ENCODE results near the gene IWS1.
"Not testable (repeated sequence)": the region's sequence is repeated elsewhere in the genome, so short reads cannot be mapped to it uniquely, and the experiment has no call there.

Gene IWS1

DNA sequence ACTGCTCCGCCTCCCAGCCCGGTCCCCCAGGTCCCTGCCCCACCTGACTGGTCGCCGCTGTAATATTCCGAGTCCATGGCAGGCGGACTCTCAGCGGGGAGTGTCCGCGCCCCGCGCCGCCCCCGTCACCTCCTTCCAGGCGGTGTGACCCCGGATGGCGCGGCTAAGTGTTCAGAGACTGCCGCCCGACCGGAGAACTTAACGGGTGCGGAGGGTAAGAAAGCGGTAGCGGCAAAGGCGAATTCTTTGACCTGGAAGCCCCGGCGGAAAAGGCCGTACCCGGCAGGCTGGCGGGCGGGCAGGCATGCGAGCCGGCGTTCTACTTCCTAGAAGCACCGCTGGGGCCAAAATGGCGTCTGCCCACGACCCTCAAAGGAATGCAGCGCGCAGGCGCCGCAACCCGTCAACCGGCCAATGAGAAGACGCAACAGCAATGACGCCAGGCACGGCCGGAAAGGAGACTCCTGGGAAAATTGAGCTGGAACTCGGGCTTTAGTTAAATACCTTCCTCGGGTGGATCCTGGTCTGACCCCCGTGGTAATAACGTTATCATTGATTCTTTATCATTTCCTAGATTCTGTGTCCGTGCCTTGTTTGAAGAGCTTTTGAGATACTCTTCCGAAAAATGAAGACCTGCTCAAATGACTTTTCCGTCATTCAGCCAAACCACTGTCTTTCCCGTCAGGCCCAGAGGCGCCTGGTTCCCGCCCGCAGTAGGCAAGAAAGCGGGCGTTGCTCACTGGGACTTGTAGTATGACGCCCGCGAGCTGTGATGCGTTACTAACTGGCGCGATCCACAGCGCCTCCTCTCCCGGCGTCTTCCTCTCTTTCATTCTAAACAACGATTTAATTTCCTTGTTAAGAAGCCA lies at the start of gene IWS1:
TSS of gene IWS1 (minus strand) at position 358 of the 869 bp plus-strand sequence. CDS start at position 77, 281 bp downstream.
- peak; percentile 99 for DNase-seq

DNA sequence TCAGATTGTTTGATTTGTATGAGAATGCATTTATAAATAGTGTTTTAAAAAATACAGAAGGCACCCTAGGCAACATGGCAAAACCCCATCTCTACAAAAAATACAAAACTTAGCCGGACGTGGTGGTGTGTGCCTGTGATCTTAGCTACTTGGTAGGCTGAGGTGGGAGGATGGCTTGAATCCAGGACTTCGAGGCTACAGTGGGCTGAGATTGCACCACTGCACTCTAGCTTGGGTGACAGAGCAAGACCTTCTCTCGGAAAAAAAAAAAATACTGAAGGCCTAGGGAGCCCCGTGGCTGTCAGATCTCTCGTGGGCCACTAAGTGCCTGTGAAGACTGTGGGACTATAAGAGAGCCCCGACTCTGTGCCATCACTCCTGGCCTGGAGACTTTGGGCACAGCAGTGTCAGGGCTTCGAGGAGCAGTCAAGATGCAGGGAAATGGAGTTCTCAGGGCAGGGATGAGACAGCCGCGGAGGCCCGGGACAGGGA lies 49.7 kb upstream of the IWS1 start:
- DNase-seq, result no peak

DNA sequence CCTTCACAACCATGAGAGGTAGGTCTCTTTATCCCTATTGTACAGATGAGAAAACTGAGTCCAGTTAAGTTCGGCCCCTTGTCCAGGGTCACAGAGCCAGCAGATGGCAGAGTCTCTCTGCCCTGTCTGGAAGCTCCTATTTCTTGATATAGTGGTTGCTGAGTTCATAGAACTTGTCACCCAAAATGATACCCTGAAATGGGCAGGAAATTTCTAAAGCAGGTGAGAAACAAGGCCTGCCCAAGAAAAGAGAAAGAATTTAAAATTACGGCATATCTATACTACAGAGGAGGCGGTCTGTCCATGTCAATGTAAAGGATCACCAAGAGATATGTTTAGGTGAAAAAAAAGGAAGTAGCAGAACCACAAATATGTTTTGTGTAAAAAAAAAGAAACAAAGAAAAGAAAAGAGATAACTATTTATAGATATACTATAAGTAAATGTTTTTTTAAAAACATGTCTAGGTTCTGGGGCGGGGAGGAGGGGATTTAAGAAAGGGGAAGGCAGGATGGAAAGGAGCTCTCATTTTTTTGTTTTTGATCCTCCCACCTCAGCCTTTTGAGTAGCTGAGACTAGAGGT lies 49.0 kb upstream of the IWS1 start:
- peak; percentile 60 for DNase-seq

- DNase-seq, result no peak
These were observed 48.4 kb upstream of the IWS1 start for GRCh38 chr2:127574656-127575055.

DNA sequence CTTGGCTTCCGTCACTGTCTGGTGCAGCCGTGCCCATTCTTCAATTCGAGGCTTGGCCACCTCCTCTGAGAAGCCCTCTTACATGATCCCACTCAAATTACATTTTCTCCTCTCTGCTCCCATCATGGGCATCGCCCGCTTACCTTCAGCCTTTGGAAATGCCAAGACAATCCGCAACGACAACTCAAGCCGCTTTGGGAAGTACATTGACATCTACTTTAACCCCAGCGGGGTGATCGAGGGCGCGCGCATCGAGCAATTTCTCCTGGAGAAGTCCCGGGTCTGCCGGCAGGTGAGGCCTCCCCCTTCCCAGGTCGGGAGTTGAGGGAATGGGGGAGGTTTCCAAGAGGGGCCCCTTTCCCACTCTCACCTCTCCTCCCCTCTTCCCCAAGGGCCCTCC lies 47.5 kb upstream of the IWS1 start:
- no peak for DNase-seq

- no peak for DNase-seq
These were observed 47.0 kb upstream of the IWS1 start for GRCh38 chr2:127573298-127573697.

DNA sequence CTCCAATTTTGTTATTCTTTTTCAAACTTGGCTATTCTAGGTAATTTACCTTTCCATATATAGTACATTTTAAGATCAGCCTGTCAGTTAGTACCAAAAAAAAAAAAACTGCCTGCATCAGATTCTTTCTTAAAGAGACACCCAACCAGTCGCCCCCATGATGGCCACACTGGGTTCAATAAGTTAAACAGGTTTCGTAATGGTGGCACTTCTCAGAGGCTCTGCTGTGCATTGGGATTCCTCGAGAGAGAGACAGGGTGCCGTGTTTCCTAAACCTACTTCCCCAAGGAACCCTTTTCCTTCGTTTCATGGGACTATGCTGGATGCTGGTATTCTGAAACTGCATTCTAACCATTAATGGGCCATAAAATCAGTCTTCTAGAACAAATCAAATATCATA lies 46.6 kb upstream of the IWS1 start:
- DNase-seq, result no peak

GRCh38 chr2:127572352-127572751 lies 46.1 kb upstream of the IWS1 start:
- DNase-seq, result not testable (repeated sequence)

DNA sequence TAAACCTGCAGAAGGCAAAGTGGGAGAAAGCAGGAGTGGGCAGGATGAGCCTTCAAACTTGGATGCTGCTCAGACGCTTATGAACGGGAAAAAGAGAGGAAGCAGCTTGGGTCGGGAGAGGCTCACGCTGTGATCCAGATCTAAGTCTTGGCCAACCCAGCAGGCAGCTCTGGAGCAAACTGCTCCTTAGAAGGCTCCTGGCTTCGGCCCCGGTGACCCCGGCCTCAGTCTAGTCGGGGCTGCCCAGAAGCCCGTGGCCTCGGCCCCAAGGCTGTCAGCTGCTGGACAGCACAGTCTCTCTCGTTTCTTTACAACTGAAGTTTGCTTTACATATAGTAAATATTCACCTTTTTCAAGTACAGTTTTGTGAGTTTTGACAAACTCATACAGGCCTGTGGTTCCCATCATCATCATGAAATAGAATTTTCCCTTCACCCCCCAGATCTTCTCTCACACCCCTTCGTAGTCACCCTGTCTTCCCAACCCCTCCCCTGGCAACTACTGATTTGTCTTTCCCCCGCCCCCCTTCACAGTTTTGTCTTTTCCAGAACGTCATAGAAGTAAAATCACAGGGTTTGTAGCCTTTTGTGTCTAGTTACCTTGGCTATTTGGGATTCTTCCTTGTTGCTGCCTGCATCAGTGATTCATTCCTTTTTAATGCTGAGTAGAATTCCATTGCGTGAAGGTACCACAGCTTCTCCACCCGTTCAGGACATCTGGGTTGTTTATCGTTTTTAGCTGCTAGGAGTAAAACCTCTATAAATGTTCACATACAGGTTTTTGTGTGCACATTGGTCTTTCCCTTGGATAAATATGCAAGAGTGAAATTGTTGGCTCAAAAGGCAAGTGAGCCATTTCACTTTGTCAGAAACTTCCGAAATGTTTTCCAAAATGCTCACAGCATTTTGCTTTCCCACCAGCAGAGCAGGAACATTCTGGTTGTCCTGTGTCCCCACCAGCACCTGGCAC lies 44.3 kb upstream of the IWS1 start:
- DNase-seq, result no peak

DNA sequence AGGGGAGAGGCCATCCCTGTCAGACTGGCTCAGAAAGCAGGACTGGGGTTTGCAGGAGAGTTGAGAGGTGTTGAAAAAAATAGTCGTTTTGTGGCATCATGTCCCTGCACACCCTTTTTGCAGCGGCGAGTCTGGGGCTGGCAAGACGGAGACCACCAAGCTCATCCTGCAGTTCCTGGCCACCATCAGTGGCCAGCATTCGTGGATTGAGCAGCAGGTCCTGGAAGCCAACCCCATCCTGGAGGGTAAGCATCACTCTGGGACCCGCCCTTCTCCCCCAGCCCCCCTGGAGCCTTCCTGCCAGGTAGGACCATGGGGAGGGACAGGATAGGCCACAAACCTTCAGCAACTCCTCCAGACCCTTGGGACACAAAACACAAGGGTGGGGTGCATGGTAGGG lies 43.4 kb upstream of the IWS1 start:
- no peak for DNase-seq

- no peak for DNase-seq
These were observed 41.8 kb upstream of the IWS1 start for GRCh38 chr2:127568128-127568527.

- DNase-seq, result no peak
These were observed 41.1 kb upstream of the IWS1 start for GRCh38 chr2:127567351-127567854.

DNA sequence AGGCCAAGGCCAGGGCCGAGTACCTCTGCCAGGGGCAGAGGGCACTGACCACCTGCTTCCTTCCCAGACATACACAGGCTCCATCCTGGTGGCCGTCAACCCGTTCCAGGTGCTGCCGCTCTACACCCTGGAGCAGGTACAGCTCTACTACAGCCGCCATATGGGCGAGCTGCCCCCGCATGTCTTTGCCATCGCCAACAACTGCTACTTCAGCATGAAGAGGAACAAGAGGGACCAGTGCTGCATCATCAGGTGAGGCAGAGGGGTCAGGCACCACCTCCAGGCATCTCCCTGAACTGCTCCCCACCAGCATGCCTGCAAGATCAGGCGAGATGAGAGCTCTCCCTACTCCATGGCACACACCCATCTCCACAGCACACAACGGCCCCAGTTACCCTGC lies 40.3 kb upstream of the IWS1 start:
- no peak for DNase-seq

GRCh38 chr2:127566139-127566417 lies 39.8 kb upstream of the IWS1 start:
- DNase-seq, result no peak

GRCh38 chr2:127565261-127566138 lies 39.2 kb upstream of the IWS1 start:
- no peak for DNase-seq

DNA sequence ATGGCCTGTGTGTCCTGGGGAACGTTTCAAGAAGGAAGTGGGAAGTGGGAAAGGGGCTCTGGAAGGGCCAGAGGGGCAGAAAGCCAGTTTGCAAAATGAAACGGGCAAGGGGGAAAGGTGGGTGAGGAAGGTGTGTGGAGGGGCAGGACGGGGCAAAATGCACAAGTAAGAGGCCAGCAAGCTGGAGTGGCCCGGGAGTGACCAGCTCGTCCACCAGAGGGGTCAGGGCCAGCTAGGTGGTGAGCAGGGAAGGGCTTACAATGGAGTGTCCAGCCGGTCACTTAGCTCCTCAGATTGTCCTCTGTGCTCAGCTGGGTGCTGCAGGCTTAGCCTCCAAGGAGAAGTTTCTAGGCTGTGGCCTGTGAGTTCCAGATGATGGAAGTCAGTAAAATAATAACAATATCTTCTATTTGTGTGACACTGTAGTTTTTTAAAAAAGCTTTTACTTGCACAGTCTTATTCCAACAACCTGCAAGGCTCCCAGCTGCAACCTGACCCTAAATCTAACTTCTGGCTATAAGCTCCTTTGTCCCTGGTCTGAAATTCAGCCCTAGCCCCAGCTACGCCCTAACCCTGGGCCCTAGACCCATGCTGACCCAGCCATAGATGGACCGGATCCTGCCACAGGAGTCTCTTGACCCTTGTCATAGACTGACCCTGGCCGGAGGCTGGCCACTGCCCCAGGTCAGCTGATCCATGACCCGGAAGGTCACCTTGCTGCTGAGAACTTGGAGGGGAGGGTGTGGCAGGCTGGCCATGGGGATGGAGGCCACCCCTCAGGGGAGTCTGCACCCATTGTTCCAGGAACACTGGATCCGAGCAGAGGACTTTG lies 38.4 kb upstream of the IWS1 start:
- no peak for DNase-seq

DNA sequence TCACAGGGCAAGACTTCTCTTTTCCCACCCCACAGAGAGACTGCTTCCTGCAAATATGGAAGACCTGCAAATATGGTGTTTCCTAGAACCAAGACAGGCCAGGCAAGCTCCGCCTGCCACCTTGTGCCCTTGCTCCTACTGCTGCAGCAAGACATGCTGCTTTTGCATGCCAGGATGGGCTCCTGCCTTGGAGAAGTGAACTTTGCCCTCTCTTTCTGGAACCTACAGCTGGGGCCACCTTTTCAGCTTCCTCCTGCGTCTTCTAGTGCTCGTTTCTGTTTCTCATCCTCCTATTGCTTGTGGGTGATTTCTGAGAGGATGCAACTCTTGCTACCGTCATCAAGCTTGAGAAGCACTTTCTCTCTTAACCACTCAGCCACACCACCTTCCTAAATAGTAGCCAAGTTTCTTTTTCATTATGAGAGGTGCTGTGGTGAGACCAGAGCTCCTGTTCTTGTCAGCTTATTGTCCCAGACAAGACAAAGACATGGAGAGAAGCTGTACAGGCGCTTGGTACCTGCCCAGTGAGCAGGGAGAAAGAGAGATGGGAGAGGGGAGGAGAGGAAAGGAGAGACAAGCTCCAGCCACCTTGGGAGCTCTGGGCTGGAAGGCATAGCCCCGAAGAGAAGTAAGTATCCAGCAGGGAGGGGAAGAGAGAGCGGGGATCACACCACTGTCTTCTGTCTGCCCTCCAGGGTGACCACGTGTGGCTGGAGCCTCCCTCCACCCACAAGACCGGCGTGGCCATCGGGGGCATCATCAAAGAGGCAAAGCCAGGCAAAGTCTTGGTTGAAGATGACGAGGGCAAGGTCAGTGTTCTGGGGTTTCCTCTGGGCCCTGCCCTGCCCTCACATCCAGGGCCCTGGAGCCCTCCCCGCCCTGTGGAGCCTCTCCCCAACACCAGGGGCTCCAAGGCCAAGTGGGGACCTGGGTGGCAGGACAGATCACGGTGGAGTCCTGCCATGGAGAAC lies 37.5 kb upstream of the IWS1 start:
- DNase-seq, result no peak

GRCh38 chr2:127562936-127563335 lies 36.6 kb upstream of the IWS1 start:
- no peak for DNase-seq

DNA sequence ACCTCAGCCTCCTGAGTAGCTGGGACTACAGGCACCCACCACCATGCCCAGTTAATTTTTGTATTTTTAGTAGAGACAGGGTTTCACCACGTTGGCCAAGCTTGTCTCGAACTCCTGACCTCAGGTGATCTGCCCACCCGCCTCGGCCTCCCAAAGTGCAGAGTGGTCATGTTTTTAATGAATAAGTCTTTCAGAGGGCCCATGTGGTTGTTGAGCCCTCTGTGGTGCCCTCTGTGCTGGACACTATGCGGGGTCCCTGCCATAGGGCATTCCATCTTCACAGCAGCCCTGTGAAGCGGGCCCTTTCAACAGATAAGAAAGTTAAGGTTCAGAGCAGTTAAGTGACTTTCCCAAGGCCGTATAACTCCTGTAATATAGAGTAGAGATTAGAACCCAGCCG lies 35.1 kb upstream of the IWS1 start:
- DNase-seq, result no peak

- DNase-seq, result no peak
These were observed 34.6 kb upstream of the IWS1 start for GRCh38 chr2:127560931-127561280.

All from hematopoietic multipotent progenitor cell treated with erythropoietin and hydrocortisone succinate and interleukin-3 and kit ligand, for 4 days (in vitro differentiated cells).